Neural cell (in vitro differentiated cells): Measurements from ENCODE around the gene WDR87.

Experiments used
- CTCF ChIP-seq: fragments of 450-650 bp; IDR thresholded peaks from 2 replicates; pipeline ENCODE4 v1.5.1; 2014; ENCODE audit warnings: antibody characterized with exemption, mild to moderate bottlenecking, moderate library complexity; ENCODE audit not compliant: poor library complexity, severe bottlenecking
- EZH2 ChIP-seq: fragments of 200-600, 300-800 bp; shearing (Covaris generic), sonication (generic); IDR thresholded peaks from 2 replicates; pipeline ENCODE4 v1.6.1; 2014; ENCODE audit warnings: antibody characterized with exemption, low read length, borderline replicate concordance, mild to moderate bottlenecking; ENCODE audit not compliant: insufficient read depth, poor library complexity, severe bottlenecking
- SMC3 ChIP-seq: fragments of 450-650 bp; conservative IDR thresholded peaks from 2 replicates; pipeline ENCODE4 v1.6.1; 2014; ENCODE audit warnings: antibody characterized with exemption, mild to moderate bottlenecking, moderate library complexity; ENCODE audit not compliant: poor library complexity

- TF ChIP-seq SMC3, result no peak
- TF ChIP-seq EZH2, result no peak
- TF ChIP-seq CTCF, result no peak
Observed at GRCh38 chr19:37948362-37948761, 42.0 kb upstream of the WDR87 start.
